A549 (cell line): ENCODE results near the gene NFE2L2. TPM values are rescaled to one million over a fixed set of nuclear protein-coding genes. Genes with fewer than 3 reads are reported as not detected.
A peak's percentile ranks its signal among the peaks of the same experiment; 100 is the strongest.
"Not testable (repeated sequence)": the region's sequence is repeated elsewhere in the genome, so short reads cannot be mapped to it uniquely, and the experiment has no call there.

Source experiments
- ATAC-seq, 2 experiments: fragments of 200-7000 bp in 1 of 2; fragments of >200 bp in 1 of 2; cut with Nextera tagmentation in 1 of 2; cut with Tn5 transposase in 1 of 2; 3 replicates each; pipeline versions ENCODE4 v1.8.0 to v1.9.1; 2018 to 2020; ENCODE audit warnings: mild to moderate bottlenecking in 1 of 2, moderate library complexity in 1 of 2
- CTCF ChIA-PET: fragments of 300-600 bp; sonication (Branson Sonifier 250); formaldehyde crosslinking; extraction: SDS; loops from one replicate; lab custom pipeline; 2021; ENCODE audit warnings: antibody characterized with exemption, inconsistent platforms; lab: Yijun Ruan, JAX
- POLR2A ChIA-PET: fragments of 350-600 bp; formaldehyde crosslinking; extraction: SDS; loops from one replicate; lab custom pipeline; 2021; ENCODE audit warnings: antibody characterized with exemption, inconsistent platforms; lab: Yijun Ruan, JAX
- DNase-seq, 2 experiments: peaks; one replicate each; pipeline versions ENCODE4 v3.0.0 to v3.0.0-alpha.2; 2011 to 2016; ENCODE audit warnings: low read depth in 1 of 2, low spot score in 1 of 2
- FAIRE-seq: peaks from 2 replicates; lab custom pipeline; 2011; peaks lifted over from hg19 to GRCh38; lab: Jason Lieb, UNC
- H3K27ac ChIP-seq, 2 experiments: fragments of >200 bp; sonication (Bioruptor Twin); formaldehyde crosslinking; 3 replicates each; pipeline ENCODE4 v1.5.1; 2016 to 2017
- H3K4me1 ChIP-seq: fragments of >200 bp; sonication (Bioruptor Twin); formaldehyde crosslinking; 3 replicates; pipeline ENCODE4 v1.6.1; 2016
- H3K4me2 ChIP-seq: fragments of >200 bp; sonication (Bioruptor Twin); formaldehyde crosslinking; 3 replicates; pipeline ENCODE4 v1.6.1; 2016
- H3K4me3 ChIP-seq: fragments of >200 bp; sonication (Bioruptor Twin); formaldehyde crosslinking; 3 replicates; pipeline ENCODE4 v1.5.1; 2016
- H3K9me3 ChIP-seq: fragments of >200 bp; sonication (Bioruptor Twin); formaldehyde crosslinking; 3 replicates; pipeline ENCODE4 v1.6.1; 2016
- CHD2 ChIP-seq: fragments of 150-350 bp; IDR thresholded peaks from 2 replicates; pipeline ENCODE4 v1.6.1; 2014; ENCODE audit warnings: low read length; ENCODE audit not compliant: partially characterized antibody
- HEYL ChIP-seq: fragments of 250-450 bp; sonication (Bioruptor Pico); IDR thresholded peaks from 2 replicates; pipeline ENCODE4 v1.8.0; 2021; ENCODE audit warnings: mild to moderate bottlenecking, moderate library complexity
- HMGXB4 ChIP-seq: fragments of 250-450 bp; sonication (Bioruptor Pico); IDR thresholded peaks from 2 replicates; pipeline ENCODE4 v1.5.0; 2021; ENCODE audit warnings: mild to moderate bottlenecking, moderate library complexity, borderline replicate concordance
- HOXA7 ChIP-seq: fragments of 250-450 bp; sonication (Bioruptor Pico); IDR thresholded peaks from 2 replicates; pipeline ENCODE4 v1.5.0; 2020; ENCODE audit warnings: mild to moderate bottlenecking, moderate library complexity
- JUN ChIP-seq, 2 experiments: fragments of >200 bp; sonication (Bioruptor Twin); formaldehyde crosslinking; IDR thresholded peaks; 2 replicates in 1 of 2; 3 replicates in 1 of 2; pipeline ENCODE4 v1.6.1; 2016 to 2017
- JUNB ChIP-seq: fragments of >200 bp; sonication (Bioruptor Twin); formaldehyde crosslinking; IDR thresholded peaks from 2 replicates; pipeline ENCODE4 v1.6.1; 2016
- MAFK ChIP-seq: fragments of 450-650 bp; IDR thresholded peaks from 2 replicates; pipeline ENCODE4 v1.6.1; 2014; ENCODE audit not compliant: partially characterized antibody
- MAX ChIP-seq: IDR thresholded peaks from 2 replicates; pipeline ENCODE4 v1.6.1; 2012
- MAZ ChIP-seq: fragments of 150-350 bp; IDR thresholded peaks from 2 replicates; pipeline ENCODE4 v1.6.1; 2014; ENCODE audit warnings: antibody characterized with exemption, low read depth, low read length, borderline replicate concordance
- NPAS2 ChIP-seq: fragments of 250-450 bp; sonication (Bioruptor Pico); IDR thresholded peaks from 2 replicates; pipeline ENCODE4 v1.8.0; 2022; ENCODE audit warnings: mild to moderate bottlenecking, moderate library complexity, borderline replicate concordance
- PHF8 ChIP-seq: fragments of 200-600 bp; sonication (generic); IDR thresholded peaks from 2 replicates; pipeline ENCODE4 v1.6.1; 2016; ENCODE audit warnings: low read depth, mild to moderate bottlenecking, antibody characterized with exemption, moderate library complexity, borderline replicate concordance
- RARB ChIP-seq: fragments of 250-450 bp; sonication (Bioruptor Pico); IDR thresholded peaks from 2 replicates; pipeline ENCODE4 v1.8.0; 2021; ENCODE audit warnings: mild to moderate bottlenecking, moderate library complexity
- RCOR1 ChIP-seq: fragments of 150-350 bp; IDR thresholded peaks from 2 replicates; pipeline ENCODE4 v1.6.1; 2014; ENCODE audit warnings: antibody characterized with exemption, low read length, low read depth
- SMC3 ChIP-seq: fragments of >200 bp; sonication (Bioruptor Twin); formaldehyde crosslinking; IDR thresholded peaks from 3 replicates; pipeline ENCODE4 v1.6.1; 2018; ENCODE audit warnings: inconsistent platforms
- SREBF2 ChIP-seq: fragments of 450-650 bp; IDR thresholded peaks from 2 replicates; pipeline ENCODE4 v1.6.1; 2014; ENCODE audit warnings: mild to moderate bottlenecking, moderate library complexity
- TP53 ChIP-seq: fragments of 250-450 bp; sonication (Bioruptor Pico); IDR thresholded peaks from 2 replicates; pipeline ENCODE4 v1.5.0; 2021; ENCODE audit warnings: mild to moderate bottlenecking, moderate library complexity
- ZFP36 ChIP-seq: fragments of 450-650 bp; IDR thresholded peaks from 2 replicates; pipeline ENCODE4 v1.6.1; 2014; ENCODE audit warnings: borderline replicate concordance; ENCODE audit not compliant: partially characterized antibody
- WGBS: methylation state at CpG from one replicate; pipeline ENCODE4 v1.1.6; 2017; ENCODE audit errors: missing lambda C conversion rate; 5-methylcytosine and 5-hydroxymethylcytosine counted together
- polyA plus RNA-seq, 4 experiments: library from polyadenylated mRNA; depleted of rRNA in 3 of 4; stranded (reverse); fragments of >200 nt; fragmentation: RNase III in 1 of 4; extraction: RNeasy Plus Mini Kit Qiagen cat#74134 plus additional on column Dnase treatment in 1 of 4; gene quantifications; 2 replicates in 3 of 4; 3 replicates in 1 of 4; pipeline ENCODE4 v1.2.3, GENCODE V29; 2011 to 2017
- TF ChIP-seq, protein P1 (sequence below): fragments of 450-650 bp; IDR thresholded peaks from 2 replicates; pipeline ENCODE4 v1.6.1; 2014; ENCODE audit warnings: antibody characterized with exemption
- TF ChIP-seq, protein P2 (sequence below): fragments of 200-600 bp; sonication (generic); IDR thresholded peaks from 2 replicates; pipeline ENCODE4 v1.6.1; 2016; ENCODE audit warnings: antibody characterized with exemption, mild to moderate bottlenecking, moderate library complexity

The NFE2L2 gene
- polyA plus RNA-seq, 2 of the 4 experiments (the other 2 are of a cell fraction) = 65.8 to 146 TPM

DNA sequence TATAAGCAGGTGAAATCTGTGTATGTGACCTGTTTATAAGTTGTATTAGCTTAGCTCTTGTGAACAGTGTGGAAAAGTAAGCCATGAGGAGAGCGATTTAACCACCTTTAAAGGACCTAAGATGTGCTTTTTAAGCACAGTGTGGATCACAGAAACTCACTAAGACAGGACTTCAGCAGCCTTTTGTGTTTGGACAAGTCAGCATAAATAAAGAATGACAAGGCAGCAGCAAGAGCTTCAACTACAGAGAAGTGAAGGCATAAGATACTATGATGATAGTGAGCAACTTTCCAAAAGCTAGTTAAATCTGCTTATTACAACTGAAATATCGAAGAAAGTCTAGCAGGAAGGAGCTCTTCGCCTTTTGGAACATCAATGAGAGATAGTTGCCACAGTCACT, 43.0 kb downstream of the NFE2L2 start:
- FAIRE-seq (no peak), ATAC-seq (no peak), DNase-seq (no peak)
- H3K4me1 ChIP-seq = peaks cover 30% of the 10 kb centered on the region; the same call in 2 of the 3 replicates
- no peak overlapping the region for H3K4me3 ChIP-seq
- peak; percentile 71 for TF ChIP-seq MAFK
- no peak for TF ChIP-seq MAX
- TF ChIP-seq PHF8 = no peak
- H3K9me3 ChIP-seq = no peaks in the 10 kb centered on the region
- CTCF ChIA-PET = interaction anchor here (0.9 to 1.6 kb wide), 4 partner anchors 10 to 56 kb away, joined by 3 to 5 read pairs (median 4); no protein-coding TSS in a partner anchor
- H3K27ac ChIP-seq = no peak overlapping the region
- WGBS = 88% methylated on average over 3 of the region's 3 CpGs
- POLR2A ChIA-PET = interaction anchor here (0.7 to 2.3 kb wide), 2 partner anchors 9 to 43 kb away, joined by 4 to 8 read pairs; partner anchors contain the start of genes HNRNPA3 and NFE2L2
- no peak overlapping the region for H3K4me2 ChIP-seq

- POLR2A ChIA-PET, CTCF ChIA-PET: not testable (repeated sequence)
Observed at GRCh38 chr2:177219787-177220186, 44.7 kb downstream of the NFE2L2 start.

DNA sequence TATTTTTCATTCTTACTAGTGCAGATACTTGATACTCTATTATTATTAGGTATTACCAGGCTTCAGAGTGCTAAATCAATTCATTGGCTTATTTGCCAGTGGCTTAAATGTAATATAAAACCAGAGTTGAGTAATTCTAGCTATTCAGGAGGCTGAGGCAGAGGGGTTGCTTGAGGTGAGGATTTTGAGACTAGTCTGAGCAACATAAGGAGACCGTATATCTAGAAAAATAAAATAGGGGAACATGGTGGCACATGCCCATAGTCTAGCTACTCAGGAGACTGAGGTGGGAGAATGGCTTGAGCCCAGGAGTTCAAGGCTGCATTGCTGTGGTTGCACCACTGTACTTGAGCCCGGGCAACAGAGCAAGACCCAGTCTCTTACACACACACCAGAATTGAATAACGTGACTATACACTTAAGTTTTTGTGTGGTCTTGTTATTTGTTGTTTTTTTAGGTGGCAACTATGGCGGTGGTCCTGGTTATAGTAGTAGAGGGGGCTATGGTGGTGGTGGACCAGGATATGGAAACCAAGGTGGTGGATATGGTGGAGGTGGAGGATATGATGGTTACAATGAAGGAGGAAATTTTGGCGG, 47.2 kb downstream of the NFE2L2 start:
- ChIA-PET CTCF (interaction anchor here (1.4 kb wide), 1 partner anchor 9 kb away, joined by 3 read pairs; no protein-coding TSS in a partner anchor), POLR2A (no interaction called here)
- Histone ChIP-seq H3K4me2 (peak overlapping the region; percentile 13; the same call in 1 of the 3 replicates), H3K4me3 (no peak overlapping the region), H3K27ac (no peak overlapping the region), H3K4me1 (peaks cover 46% of the 10 kb centered on the region; the same call in 2 of the 3 replicates), H3K9me3 (no peaks in the 10 kb centered on the region)
- FAIRE-seq (no peak), ATAC-seq (no peak), DNase-seq (no peak)
- WGBS = 91% methylated on average over 5 of the region's 5 CpGs
- TF ChIP-seq SREBF2 (no peak), RARB (CRISPR knock-in tag) (peak; percentile 39; the same call in 1 of the 2 replicates), TP53 (0 out of 2 replicates have a peak, but pooled peaks have one; percentile 46), MAZ (no peak), NPAS2 (CRISPR knock-in tag) (no peak), HOXA7 (CRISPR knock-in tag) (peak; percentile 74; the same call in 1 of the 2 replicates), RCOR1 (no peak)
- TF ChIP-seq, protein P1, sequence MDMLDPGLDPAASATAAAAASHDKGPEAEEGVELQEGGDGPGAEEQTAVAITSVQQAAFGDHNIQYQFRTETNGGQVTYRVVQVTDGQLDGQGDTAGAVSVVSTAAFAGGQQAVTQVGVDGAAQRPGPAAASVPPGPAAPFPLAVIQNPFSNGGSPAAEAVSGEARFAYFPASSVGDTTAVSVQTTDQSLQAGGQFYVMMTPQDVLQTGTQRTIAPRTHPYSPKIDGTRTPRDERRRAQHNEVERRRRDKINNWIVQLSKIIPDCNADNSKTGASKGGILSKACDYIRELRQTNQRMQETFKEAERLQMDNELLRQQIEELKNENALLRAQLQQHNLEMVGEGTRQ = no peak

More at GRCh38 chr2:177219787-177220186, 44.7 kb downstream of the NFE2L2 start:
- not testable (repeated sequence) for H3K4me3 ChIP-seq, FAIRE-seq, ATAC-seq, H3K4me2 ChIP-seq, H3K27ac ChIP-seq, H3K9me3 ChIP-seq, DNase-seq
- H3K4me1 ChIP-seq = peaks cover 43% of the 10 kb centered on the region; the same call in 2 of the 3 replicates
- 98% methylated on average over 2 of the region's 2 CpGs for WGBS

DNA sequence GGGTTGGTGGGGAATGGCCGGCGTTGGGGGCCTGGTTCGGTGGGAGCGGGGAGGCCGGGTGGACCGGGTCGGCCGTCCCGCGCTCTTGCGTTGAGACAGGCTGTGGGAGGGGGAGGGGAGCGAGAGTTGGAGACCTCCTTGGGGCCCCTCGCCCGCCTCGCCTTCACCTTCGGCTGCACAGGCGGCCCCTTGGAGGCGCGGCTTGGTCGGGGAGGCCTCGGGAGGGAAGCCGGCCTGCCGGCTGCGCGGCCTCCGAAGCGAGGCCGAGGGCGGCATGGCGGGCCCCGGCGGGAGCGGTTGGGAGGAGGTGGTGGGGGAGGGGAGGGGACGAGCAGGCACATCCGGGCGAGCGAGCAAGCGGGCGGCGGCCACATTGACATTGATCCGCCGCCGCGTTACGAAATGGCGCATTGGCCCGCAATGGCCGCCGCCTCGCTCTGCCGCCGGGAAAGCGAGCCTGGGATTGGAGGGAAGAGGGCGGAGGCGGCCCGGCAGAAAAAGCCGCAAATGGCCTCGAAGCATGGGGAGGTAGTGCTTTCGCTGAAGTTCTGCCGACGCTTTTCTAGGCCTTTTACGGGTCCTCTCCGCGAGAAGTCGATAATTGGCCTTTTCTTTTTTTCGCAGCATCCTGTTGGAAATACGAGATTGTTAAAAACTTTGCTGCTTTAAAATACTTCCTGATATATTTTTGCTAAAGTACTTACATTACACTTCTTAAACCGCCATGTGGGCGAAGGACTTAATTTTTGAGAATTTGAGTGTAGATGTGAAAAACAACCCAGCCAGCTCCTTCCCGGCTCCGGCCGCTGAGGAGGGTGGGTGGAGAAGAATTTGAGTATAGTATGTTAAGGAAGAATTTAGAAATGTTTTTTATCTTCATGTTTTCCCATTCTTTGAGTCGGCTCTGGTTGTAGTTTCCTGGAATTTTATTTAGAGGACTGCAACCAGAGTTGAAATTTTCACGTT, 51.4 kb downstream of the NFE2L2 start:
- Histone ChIP-seq H3K4me3 (peak overlapping the region; percentile 91), H3K9me3 (no peaks in the 10 kb centered on the region), H3K27ac (peak overlapping the region; percentile 99 to 100), H3K4me1 (peaks cover 41% of the 10 kb centered on the region), H3K4me2 (peak overlapping the region; percentile 86)
- ChIA-PET CTCF (interaction anchor here (0.6 to 1.9 kb wide), 3 partner anchors 15 to 48 kb away, joined by 4 to 6 read pairs (median 4); no protein-coding TSS in a partner anchor), POLR2A (interaction anchor here (0.7 to 1.7 kb wide), 10 partner anchors 9 to 52 kb away, joined by 3 to 18 read pairs (median 5); partner anchors contain the start of gene NFE2L2)
- peak; percentile 84 to 93 for DNase-seq
- WGBS = under 1% methylated on average over 44 of the region's 74 CpGs
- ATAC-seq = peak; percentile 82 to 86
- FAIRE-seq = no peak
- TF ChIP-seq JUN (IDR thresholded peaks at IDR 0.05) (peak; percentile 61 to 86; a peak in 4 of 5 replicates), HEYL (CRISPR knock-in tag) (no peak), JUNB (no peak), ZFP36 (no peak), HMGXB4 (CRISPR knock-in tag) (peak; percentile 73; the same call in 1 of the 2 replicates), SMC3 (peak; percentile 12; the same call in 1 of the 3 replicates), CHD2 (peak; percentile 57)
- TF ChIP-seq, protein P2, sequence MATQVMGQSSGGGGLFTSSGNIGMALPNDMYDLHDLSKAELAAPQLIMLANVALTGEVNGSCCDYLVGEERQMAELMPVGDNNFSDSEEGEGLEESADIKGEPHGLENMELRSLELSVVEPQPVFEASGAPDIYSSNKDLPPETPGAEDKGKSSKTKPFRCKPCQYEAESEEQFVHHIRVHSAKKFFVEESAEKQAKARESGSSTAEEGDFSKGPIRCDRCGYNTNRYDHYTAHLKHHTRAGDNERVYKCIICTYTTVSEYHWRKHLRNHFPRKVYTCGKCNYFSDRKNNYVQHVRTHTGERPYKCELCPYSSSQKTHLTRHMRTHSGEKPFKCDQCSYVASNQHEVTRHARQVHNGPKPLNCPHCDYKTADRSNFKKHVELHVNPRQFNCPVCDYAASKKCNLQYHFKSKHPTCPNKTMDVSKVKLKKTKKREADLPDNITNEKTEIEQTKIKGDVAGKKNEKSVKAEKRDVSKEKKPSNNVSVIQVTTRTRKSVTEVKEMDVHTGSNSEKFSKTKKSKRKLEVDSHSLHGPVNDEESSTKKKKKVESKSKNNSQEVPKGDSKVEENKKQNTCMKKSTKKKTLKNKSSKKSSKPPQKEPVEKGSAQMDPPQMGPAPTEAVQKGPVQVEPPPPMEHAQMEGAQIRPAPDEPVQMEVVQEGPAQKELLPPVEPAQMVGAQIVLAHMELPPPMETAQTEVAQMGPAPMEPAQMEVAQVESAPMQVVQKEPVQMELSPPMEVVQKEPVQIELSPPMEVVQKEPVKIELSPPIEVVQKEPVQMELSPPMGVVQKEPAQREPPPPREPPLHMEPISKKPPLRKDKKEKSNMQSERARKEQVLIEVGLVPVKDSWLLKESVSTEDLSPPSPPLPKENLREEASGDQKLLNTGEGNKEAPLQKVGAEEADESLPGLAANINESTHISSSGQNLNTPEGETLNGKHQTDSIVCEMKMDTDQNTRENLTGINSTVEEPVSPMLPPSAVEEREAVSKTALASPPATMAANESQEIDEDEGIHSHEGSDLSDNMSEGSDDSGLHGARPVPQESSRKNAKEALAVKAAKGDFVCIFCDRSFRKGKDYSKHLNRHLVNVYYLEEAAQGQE = no peak
